NCI-H460 (cell line): Measurements from ENCODE around the gene ZNF518A. TPM values are rescaled to one million over a fixed set of nuclear protein-coding genes. Genes with fewer than 3 reads are reported as not detected.
"Not testable (repeated sequence)": the region's sequence is repeated elsewhere in the genome, so short reads cannot be mapped to it uniquely, and the experiment has no call there.

ENCODE experiments used
- DNase-seq: peaks from one replicate; pipeline ENCODE4 v3.0.0-alpha.2; 2016; ENCODE audit warnings: low read depth; ENCODE audit errors: extremely low read depth
- total RNA-seq: library from RNA; depleted of rRNA; stranded (reverse); fragments of >200 nt; shearing (Covaris generic); gene quantifications from 2 replicates; pipeline ENCODE4 v1.2.3, GENCODE V29; 2014

ZNF518A gene
- total RNA-seq, 1 experiment from 2014 or later = 13.4 TPM

- DNase-seq = no peak
Observed at GRCh38 chr10:96133135-96133534, 3.0 kb downstream of the ZNF518A start.

GRCh38 chr10:96136810-96137209 lies 6.7 kb downstream of the ZNF518A start:
- DNase-seq = no peak

GRCh38 chr10:96137567-96137966 lies 7.5 kb downstream of the ZNF518A start:
- no peak for DNase-seq

- DNase-seq = no peak
Observed at GRCh38 chr10:96138102-96138501, 8.0 kb downstream of the ZNF518A start.

GRCh38 chr10:96152437-96152836 lies 22.3 kb downstream of the ZNF518A start:
- no peak for DNase-seq

GRCh38 chr10:96153070-96153469 lies 23.0 kb downstream of the ZNF518A start:
- no peak for DNase-seq

GRCh38 chr10:96165726-96166125 lies 35.6 kb downstream of the ZNF518A start:
- no peak for DNase-seq

- DNase-seq = no peak
Observed at GRCh38 chr10:96168546-96168945, 38.4 kb downstream of the ZNF518A start.

GRCh38 chr10:96170230-96170629 lies 40.1 kb downstream of the ZNF518A start:
- DNase-seq = no peak

- DNase-seq = no peak
Observed at GRCh38 chr10:96172666-96173065, 42.6 kb downstream of the ZNF518A start.

- no peak for DNase-seq
Observed at GRCh38 chr10:96176985-96177384, 46.9 kb downstream of the ZNF518A start.

- DNase-seq = no peak
Observed at GRCh38 chr10:96188421-96188820, 58.3 kb downstream of the ZNF518A start.

GRCh38 chr10:96188916-96189315 lies 58.8 kb downstream of the ZNF518A start:
- DNase-seq = no peak

- not testable (repeated sequence) for DNase-seq
Observed at GRCh38 chr10:96189505-96189904, 59.4 kb downstream of the ZNF518A start.

GRCh38 chr10:96201525-96201924 lies 71.4 kb downstream of the ZNF518A start:
- no peak for DNase-seq

GRCh38 chr10:96205580-96205979 lies 75.5 kb downstream of the ZNF518A start:
- DNase-seq = no peak

GRCh38 chr10:96208271-96208670 lies 78.2 kb downstream of the ZNF518A start:
- no peak for DNase-seq

GRCh38 chr10:96208946-96209345 lies 78.8 kb downstream of the ZNF518A start:
- DNase-seq = no peak

GRCh38 chr10:96211764-96212163 lies 81.7 kb downstream of the ZNF518A start:
- no peak for DNase-seq

- DNase-seq = no peak
Observed at GRCh38 chr10:96212911-96213310, 82.8 kb downstream of the ZNF518A start.
